ENCODE data around the gene HDAC4.
A peak's percentile ranks its signal among the peaks of the same experiment; 100 is the strongest.

HDAC4 gene

GRCh38 chr2:239279508-239280295 lies 121.1 kb downstream of the HDAC4 start:
- DNase-seq (ENCODE audit: low spot score) = no peak

- DNase-seq (ENCODE audit: low spot score) = no peak
Measured at GRCh38 chr2:239278941-239279365, 121.9 kb downstream of the HDAC4 start.

GRCh38 chr2:239278361-239278760 lies 122.5 kb downstream of the HDAC4 start:
- DNase-seq (ENCODE audit: low spot score) = no peak

GRCh38 chr2:239277401-239278085 lies 123.3 kb downstream of the HDAC4 start:
- DNase-seq (ENCODE audit: low spot score) = no peak

GRCh38 chr2:239276851-239277250 lies 124.0 kb downstream of the HDAC4 start:
- DNase-seq (ENCODE audit: low spot score) = no peak

GRCh38 chr2:239275847-239276831 lies 124.7 kb downstream of the HDAC4 start:
- no peak for DNase-seq (ENCODE audit: low spot score)

- peak; percentile 96 for DNase-seq (ENCODE audit: low spot score)
Measured at GRCh38 chr2:239275044-239275685, 125.7 kb downstream of the HDAC4 start.

GRCh38 chr2:239274391-239275043 lies 126.3 kb downstream of the HDAC4 start:
- peak; percentile 55 for DNase-seq (ENCODE audit: low spot score)

- no peak for DNase-seq (ENCODE audit: low spot score)
Measured at GRCh38 chr2:239273280-239274234, 127.3 kb downstream of the HDAC4 start.

- no peak for DNase-seq (ENCODE audit: low spot score)
Measured at GRCh38 chr2:239272626-239273025, 128.2 kb downstream of the HDAC4 start.

- DNase-seq (ENCODE audit: low spot score) = no peak
Measured at GRCh38 chr2:239271882-239272281, 128.9 kb downstream of the HDAC4 start.

GRCh38 chr2:239271471-239271870 lies 129.3 kb downstream of the HDAC4 start:
- DNase-seq (ENCODE audit: low spot score) = no peak

GRCh38 chr2:239269916-239270315 lies 130.9 kb downstream of the HDAC4 start:
- DNase-seq (ENCODE audit: low spot score) = no peak

- DNase-seq (ENCODE audit: low spot score) = no peak
Measured at GRCh38 chr2:239269173-239269885, 131.5 kb downstream of the HDAC4 start.

GRCh38 chr2:239268549-239268948 lies 132.3 kb downstream of the HDAC4 start:
- DNase-seq (ENCODE audit: low spot score) = no peak

- DNase-seq (ENCODE audit: low spot score) = no peak
Measured at GRCh38 chr2:239268082-239268481, 132.7 kb downstream of the HDAC4 start.

- DNase-seq (ENCODE audit: low spot score) = no peak
Measured at GRCh38 chr2:239267288-239267951, 133.4 kb downstream of the HDAC4 start.

GRCh38 chr2:239266779-239267287 lies 134.0 kb downstream of the HDAC4 start:
- DNase-seq (ENCODE audit: low spot score) = no peak

- no peak for DNase-seq (ENCODE audit: low spot score)
Measured at GRCh38 chr2:239266434-239266766, 134.4 kb downstream of the HDAC4 start.
